IMR-90 (cell line): ENCODE measurements around the gene MAZ.

ENCODE experiments used
- BHLHE40 ChIP-seq: fragments of 150-350 bp; IDR thresholded peaks from 2 replicates; pipeline ENCODE4 v1.6.1; 2016; ENCODE audit warnings: mild to moderate bottlenecking, low read depth, low read length
- CEBPB ChIP-seq: IDR thresholded peaks from 2 replicates; pipeline ENCODE4 v1.6.1; 2012; ENCODE audit warnings: low read depth, low read length, improper control_type of control experiment
- CHD1 ChIP-seq: IDR thresholded peaks from 2 replicates; pipeline ENCODE4 v1.6.1; 2012; ENCODE audit warnings: low read depth, low read length, improper control_type of control experiment
- MAZ ChIP-seq: IDR thresholded peaks from 2 replicates; pipeline ENCODE4 v1.6.1; 2012; ENCODE audit warnings: low read depth, mild to moderate bottlenecking, low read length, improper control_type of control experiment, moderate library complexity, borderline replicate concordance
- NFE2L2 ChIP-seq: fragments of 150-350 bp; IDR thresholded peaks from 2 replicates; pipeline ENCODE4 v1.6.1; 2016; ENCODE audit warnings: low read depth, mild to moderate bottlenecking, low read length
- POLR2A ChIP-seq: IDR thresholded peaks from 2 replicates; pipeline ENCODE4 v1.6.1; 2012; ENCODE audit warnings: mild to moderate bottlenecking, low read depth, low read length
- RAD21 ChIP-seq: IDR thresholded peaks from 2 replicates; pipeline ENCODE4 v1.6.1; 2012; ENCODE audit warnings: low read length, improper control_type of control experiment
- RCOR1 ChIP-seq: IDR thresholded peaks from 2 replicates; pipeline ENCODE4 v1.6.1; 2012; ENCODE audit warnings: mild to moderate bottlenecking, low read length, improper control_type of control experiment; ENCODE audit not compliant: insufficient replicate concordance
- RFX5 ChIP-seq: IDR thresholded peaks from 2 replicates; pipeline ENCODE4 v1.8.0; 2012; ENCODE audit warnings: low read depth, mild to moderate bottlenecking, low read length, moderate library complexity
- TF ChIP-seq, protein P1 (sequence below): conservative IDR thresholded peaks from 2 replicates; pipeline ENCODE4 v1.5.1; 2012; ENCODE audit warnings: mild to moderate bottlenecking, low read depth, low read length, improper control_type of control experiment
- TF ChIP-seq, protein P2 (sequence below): fragments of 150-350 bp; IDR thresholded peaks from 2 replicates; pipeline ENCODE4 v1.6.1; 2017; ENCODE audit warnings: mild to moderate bottlenecking, antibody characterized with exemption, low read length, low read depth

DNA sequence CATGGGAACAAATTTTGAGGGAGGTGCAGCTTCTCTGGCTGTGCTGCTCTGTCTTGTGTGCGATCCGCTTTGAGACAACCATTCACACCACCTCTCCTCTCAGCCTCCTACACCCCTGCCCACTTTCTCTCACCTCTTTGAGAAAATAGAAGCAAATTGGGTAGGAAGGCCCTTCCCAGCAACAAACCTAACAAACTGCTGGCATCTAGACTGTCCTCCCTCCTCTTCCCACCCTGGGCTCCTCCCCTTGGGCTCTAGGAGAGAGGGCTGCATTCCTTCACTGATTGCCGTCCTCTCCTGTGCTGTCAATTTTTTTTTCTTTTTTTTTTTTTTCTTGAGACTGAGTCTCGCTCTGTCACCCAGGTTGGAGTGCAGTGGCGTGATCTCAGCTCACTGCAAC is 43.2 kb downstream of the MAZ start:
- TF ChIP-seq, protein P1, sequence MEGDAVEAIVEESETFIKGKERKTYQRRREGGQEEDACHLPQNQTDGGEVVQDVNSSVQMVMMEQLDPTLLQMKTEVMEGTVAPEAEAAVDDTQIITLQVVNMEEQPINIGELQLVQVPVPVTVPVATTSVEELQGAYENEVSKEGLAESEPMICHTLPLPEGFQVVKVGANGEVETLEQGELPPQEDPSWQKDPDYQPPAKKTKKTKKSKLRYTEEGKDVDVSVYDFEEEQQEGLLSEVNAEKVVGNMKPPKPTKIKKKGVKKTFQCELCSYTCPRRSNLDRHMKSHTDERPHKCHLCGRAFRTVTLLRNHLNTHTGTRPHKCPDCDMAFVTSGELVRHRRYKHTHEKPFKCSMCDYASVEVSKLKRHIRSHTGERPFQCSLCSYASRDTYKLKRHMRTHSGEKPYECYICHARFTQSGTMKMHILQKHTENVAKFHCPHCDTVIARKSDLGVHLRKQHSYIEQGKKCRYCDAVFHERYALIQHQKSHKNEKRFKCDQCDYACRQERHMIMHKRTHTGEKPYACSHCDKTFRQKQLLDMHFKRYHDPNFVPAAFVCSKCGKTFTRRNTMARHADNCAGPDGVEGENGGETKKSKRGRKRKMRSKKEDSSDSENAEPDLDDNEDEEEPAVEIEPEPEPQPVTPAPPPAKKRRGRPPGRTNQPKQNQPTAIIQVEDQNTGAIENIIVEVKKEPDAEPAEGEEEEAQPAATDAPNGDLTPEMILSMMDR, result no peak
- TF ChIP-seq CEBPB (no peak), MAZ (no peak), CHD1 (no peak), RCOR1 (no peak), POLR2A (no peak), RAD21 (no peak), RFX5 (no peak), BHLHE40 (no peak), NFE2L2 (no peak)
- TF ChIP-seq, protein P2, sequence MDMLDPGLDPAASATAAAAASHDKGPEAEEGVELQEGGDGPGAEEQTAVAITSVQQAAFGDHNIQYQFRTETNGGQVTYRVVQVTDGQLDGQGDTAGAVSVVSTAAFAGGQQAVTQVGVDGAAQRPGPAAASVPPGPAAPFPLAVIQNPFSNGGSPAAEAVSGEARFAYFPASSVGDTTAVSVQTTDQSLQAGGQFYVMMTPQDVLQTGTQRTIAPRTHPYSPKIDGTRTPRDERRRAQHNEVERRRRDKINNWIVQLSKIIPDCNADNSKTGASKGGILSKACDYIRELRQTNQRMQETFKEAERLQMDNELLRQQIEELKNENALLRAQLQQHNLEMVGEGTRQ, result no peak
